Measurements from ENCODE around the gene CENPN.

DNA sequence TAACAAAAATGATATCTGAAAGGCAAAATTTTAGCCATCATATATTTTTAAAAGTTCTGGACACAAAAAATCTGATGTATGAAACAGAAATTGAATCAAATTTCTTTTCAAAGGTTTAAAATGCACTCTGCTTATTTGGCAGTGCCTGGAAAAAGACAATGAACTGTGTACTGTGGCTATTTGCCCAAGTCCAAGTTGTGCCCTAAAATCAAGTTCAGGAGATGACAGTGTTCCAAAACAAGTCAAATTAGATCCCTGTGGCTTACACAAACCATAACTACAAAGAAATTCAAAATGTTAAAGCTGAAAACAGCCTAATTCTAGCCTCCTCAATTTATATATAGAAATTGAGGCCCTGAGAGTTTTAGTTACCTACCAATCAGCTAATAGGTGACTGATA lies 25.9 kb upstream of the CENPN start:
- TF ChIP-seq, protein P1, sequence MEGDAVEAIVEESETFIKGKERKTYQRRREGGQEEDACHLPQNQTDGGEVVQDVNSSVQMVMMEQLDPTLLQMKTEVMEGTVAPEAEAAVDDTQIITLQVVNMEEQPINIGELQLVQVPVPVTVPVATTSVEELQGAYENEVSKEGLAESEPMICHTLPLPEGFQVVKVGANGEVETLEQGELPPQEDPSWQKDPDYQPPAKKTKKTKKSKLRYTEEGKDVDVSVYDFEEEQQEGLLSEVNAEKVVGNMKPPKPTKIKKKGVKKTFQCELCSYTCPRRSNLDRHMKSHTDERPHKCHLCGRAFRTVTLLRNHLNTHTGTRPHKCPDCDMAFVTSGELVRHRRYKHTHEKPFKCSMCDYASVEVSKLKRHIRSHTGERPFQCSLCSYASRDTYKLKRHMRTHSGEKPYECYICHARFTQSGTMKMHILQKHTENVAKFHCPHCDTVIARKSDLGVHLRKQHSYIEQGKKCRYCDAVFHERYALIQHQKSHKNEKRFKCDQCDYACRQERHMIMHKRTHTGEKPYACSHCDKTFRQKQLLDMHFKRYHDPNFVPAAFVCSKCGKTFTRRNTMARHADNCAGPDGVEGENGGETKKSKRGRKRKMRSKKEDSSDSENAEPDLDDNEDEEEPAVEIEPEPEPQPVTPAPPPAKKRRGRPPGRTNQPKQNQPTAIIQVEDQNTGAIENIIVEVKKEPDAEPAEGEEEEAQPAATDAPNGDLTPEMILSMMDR (IDR thresholded peaks at IDR 0.05) = no peak
- no peak for TF ChIP-seq POLR2A (IDR thresholded peaks at IDR 0.05)

Data from body of pancreas (tissue), 4 donors.